NCI-H1092 treated with DMSO at 0.1 percent for 48 hours (cell line): ENCODE measurements around the gene DDHD1.

Experiments used
- DNase-seq: peaks from one replicate; lab custom pipeline; 2025; lab: John Stamatoyannopoulos, UW

Gene DDHD1

DNA sequence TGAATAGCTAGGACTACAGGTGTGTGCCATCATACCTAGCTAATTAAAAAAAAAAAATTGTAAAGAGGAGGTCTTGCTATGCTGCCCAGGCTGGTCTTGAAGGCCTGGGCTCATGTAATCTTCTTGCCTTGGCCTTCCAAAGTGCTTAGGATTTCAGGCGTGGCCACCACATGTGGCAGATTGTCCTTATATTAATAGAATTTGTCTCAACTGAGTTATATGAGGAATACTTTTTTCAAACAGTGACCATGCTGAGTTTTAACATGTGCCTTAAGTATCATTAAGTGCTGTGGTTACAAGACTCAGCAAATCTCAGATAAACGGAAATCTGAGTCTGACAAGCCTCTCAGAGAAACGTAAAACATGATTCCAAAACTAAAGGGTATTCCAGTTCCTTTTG lies 119.1 kb downstream of the DDHD1 start:
- DNase-seq, result no peak

DNA sequence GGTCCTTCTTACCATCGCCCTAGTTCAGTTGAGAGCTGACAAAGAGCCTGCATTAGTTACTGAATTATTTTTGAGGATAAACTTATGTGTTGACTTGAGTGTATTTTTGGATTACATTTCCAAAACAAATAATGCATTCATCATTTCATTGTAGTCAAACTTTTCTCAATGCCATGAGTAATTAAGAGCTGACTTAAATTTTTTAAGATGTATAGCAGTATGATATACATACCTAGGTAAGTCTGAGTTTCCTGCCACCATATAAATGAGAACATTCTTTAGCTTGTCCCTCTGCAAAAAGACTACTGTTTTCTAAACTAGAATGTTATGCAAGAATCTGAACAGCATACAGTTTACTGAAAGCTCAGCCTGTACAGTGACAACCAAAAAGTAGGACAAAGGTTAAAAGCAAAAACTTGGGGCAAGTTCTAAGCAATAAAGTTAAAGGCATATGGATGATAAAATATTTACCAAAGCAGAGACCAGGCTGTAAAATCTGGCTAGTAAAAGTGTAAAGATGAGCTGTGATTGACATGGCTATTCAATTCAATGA lies 120.2 kb downstream of the DDHD1 start:
- DNase-seq, result no peak

DNA sequence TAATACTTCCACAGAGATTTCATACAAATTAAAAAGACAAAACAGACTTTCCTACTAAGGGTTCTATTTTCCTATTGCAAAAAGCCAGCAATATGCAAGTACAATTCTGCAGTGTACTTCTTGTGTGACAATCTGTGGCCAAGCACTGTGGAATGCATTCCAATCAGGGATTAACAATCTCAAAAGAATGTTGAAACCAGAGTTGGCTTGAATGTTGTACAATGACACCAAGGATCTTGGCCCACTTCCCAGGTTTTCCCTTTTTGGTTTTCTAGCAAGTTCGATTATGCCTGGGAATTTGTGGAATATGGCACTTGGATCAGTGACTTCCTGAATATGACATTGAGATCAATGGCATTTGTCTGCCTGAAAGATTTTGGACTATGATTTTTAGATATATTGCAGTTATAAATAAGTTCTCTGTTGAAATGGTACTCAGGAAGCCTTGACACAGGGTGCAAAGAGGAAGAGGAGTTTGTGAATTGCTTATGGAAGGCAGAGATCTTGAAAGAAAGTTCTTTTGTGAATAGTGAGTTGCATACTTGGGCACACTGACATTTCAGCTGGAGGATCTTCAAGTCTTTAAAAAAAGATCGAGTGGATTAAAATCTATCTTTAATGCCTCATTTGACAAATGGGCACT lies 120.8 kb downstream of the DDHD1 start:
- no peak for DNase-seq

DNA sequence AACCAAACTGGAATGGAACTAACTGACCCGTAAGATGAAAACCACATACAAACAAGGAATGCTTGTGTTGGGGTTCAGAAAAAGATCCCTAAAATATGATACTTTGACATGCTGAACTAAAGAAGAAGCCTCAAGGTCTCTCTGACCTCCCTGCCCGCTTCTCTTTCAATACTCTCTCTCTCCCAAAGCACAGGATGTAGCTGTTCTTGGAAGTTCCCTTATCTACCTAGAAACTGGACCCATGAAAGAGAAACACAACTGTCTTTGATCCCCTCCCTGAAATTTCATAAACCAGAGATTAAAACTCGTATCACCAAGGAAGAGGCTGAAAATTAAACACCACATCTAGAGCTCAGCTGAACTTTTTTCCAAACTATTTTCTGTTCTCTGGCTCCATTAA lies 125.6 kb downstream of the DDHD1 start:
- DNase-seq, result no peak

DNA sequence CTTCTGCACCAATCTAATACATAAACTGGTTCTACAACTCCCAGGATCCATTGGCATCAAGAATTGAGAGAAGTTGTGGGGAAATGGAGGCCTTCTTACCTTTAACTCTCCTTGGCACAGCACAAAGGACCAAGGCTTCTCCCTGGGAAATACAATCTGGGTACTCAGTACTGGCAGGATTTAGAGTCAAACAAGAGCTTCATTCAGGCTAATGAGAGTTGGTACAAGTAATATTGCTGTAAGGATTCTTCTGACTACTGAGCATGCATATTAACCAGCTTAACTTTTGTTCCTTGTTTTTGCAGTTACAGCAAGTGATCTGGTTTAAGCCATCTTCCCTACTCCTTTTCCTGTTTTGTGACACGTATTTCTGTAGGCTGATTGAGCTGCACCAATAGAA lies 126.1 kb downstream of the DDHD1 start:
- DNase-seq, result no peak

DNA sequence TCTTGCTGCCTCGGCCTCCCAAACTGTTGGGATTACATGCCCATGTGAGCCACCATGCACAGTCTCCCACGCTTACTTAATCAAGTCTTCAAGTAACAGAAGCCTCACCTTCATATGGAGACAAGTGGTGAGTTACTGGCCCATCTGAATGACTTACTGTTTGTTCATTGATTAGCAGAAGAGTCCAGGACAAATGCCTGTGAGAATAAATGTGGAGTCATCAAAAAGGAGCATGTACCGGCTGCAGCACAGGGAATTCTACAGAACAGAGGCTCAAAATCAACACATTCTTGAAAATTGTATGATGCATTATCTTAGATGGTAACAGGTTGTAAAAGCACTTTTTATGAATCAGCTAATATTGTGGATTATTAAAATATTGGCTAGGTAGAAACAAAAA lies 129.8 kb downstream of the DDHD1 start:
- DNase-seq, result no peak

DNA sequence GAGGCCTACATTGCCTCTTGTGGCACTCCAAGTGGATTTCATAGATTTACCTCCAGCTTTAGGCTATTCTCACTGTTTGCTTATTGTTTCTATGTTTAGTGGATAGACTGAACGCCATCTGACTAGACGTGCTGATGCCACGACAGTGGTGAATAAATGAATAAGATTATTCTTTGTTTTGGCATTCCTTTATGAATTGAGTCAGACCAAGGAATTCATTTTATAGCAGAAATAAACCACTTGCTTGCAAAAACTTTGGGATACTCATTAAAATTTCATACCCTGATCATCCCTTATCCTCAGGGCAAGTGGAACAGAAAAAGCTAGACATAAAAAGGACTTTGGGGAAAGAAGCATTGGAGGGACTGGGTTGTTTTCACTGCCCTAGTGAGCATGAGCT lies 130.5 kb downstream of the DDHD1 start:
- no peak for DNase-seq

DNA sequence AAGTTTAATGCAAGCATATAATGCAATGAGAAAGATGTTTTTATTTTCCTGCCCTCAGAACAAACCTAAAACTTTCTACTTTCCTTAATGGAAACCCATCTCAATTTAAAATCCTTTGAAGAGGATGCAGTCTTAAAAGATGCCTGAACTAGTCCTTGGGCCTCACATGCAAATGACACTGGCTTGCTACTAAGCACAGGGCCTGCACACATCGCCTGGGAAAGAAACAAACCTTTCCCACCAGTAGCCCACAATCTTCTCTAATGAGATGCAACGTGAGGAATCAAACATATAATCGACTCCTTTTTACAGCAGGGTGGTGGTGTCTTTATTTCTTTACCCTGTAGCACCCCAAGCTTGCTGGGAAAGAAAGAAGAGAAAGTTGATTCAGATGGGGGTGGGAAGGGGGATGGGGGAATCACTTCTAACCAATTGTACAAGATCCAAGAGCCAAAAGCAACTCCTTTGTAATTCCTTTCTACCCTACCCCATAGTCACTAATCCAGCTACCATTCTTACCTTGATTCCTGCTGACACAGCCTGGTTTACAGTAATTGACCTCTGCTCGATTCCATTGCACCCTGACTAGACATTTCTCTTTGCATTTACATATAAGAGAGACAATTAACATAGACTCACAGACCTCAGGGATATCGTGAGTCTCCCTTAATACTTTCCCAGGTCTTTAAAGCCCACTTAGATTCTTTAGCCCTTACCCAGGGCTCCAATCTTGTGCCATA lies 132.8 kb downstream of the DDHD1 start:
- DNase-seq, result no peak

DNA sequence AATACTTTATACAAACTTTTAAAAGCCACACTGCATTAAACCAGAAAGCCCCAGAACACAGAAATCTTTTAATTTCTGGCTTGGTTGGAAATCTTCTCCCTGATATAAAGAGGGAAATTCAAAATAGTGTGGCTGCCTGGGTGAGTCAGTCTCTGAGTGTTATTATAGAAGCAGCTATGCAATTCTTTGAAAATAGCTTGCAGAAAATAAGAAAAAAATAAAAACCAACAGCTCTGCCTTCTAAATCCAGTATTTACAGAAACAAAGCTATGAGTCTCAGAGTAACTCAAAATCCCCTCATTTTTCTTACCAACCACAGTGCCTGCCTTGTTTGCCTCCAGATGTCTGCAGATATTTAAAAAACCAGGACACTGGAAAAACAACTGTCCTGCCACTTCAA lies 133.7 kb downstream of the DDHD1 start:
- no peak for DNase-seq

DNA sequence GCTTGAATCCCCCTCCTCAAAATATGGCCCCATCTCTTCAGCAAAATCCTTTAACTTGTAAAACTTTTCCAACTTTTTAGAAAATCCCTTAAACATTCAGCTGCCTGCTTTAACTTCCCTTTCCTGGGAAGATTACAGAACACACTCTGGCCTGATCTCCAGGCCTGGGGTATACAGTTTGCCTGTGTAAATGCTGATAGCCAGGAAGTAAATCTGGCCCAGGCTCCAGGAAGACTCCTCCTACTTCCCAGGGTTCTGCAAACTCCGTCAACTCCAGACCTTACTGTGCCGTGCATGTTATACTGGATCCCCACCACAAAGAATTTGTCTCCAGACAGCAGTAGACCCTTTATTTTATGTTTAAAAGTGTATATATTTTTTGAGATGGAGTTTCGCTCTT lies 135.3 kb downstream of the DDHD1 start:
- no peak for DNase-seq

DNA sequence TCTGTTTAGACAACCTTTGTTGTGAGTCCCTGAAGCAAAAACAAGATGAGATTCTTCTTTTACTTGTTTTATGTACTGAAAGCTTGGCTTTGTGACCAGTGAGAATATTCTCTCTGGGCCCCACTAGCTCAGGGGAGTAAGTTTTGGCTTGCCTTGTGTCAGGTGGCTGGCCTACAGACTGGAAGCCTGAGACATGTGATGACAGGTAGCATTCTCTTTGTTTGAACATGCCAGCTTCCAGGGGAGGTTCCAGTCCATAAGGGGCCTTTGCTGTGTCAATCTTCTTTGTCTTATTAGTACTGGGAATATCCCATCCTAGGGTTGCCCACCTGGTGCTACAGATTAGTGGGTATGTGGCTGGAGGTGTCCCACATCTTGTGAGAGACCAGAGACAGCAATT lies 136.2 kb downstream of the DDHD1 start:
- DNase-seq, result no peak

DNA sequence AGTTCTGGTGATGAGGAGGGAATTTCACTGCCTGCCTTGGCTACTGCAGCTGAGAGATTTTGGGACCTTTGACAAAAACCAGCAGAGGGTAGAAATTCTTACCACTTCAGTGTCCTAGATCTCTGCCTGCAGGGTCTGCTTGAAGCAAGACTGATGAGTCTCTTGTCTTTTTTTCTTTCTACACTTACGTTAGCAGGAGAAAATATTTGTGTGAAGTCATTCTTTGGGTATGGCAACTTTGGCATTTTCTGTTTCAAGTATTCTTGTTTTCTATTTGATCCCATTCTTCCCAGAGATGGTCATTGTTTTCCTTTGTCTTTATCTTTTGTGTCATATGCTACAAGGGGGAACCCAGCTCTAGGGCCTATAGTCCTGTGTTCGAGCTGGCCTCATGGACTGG lies 136.6 kb downstream of the DDHD1 start:
- DNase-seq, result no peak

DNA sequence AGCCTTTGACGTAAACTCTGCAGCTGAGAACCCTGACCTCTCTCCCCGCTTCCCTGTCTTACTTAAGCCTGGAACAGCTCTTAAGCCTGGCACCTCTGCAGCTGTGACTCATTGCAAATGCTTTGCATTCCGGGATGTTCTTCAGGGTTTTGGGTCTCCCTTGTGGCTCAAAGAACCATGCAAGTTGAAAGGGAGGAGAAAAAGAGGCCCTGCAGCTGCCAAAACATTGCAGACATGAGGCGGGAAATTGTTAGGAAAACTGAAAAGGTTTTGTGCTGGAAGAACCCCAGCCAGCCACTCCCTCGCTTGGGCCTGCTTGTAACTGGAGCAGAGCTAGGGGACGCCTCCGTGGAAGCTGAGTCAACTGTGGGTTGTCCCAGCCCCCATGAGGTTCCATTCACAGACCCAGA lies 142.1 kb downstream of the DDHD1 start:
- no peak for DNase-seq

DNA sequence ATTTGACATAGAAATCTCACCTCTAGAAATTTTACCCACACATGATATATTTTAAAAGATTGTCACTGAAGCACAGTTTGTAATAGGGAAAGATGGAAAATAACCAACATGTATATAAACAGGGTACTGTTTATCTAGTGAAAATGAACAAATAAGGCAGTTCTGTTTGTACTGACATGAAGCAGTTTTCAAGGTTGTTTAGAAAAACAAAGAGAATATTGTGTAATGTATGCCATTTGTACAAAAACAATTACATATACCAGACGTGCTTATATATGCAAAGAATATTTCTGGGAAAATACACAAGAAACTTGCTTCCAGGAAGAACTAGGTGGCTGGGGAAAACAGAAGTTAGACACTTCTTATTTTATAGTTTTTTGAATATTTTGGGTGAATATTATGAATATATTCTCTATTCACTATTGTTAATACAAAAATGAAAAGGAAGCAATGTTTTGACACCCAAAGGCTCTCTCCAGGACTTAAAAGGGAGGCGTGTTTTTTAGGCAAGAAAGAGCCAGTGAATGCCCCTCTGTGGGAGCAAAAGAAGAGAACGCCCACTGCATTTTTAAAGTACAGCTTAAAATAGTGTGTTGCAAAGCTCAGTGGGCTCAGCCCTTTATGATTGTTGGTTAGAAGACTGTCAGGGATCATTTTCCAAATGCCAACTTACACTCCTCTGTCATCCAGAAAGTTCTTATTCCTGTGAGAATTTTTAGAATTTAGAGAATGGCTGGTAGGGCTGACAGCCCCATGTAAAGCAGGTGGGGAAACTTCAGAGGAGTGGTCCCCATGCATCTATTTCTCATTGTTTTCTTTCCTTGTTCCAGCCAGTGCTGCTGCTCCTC lies 142.7 kb downstream of the DDHD1 start:
- DNase-seq, result no peak

DNA sequence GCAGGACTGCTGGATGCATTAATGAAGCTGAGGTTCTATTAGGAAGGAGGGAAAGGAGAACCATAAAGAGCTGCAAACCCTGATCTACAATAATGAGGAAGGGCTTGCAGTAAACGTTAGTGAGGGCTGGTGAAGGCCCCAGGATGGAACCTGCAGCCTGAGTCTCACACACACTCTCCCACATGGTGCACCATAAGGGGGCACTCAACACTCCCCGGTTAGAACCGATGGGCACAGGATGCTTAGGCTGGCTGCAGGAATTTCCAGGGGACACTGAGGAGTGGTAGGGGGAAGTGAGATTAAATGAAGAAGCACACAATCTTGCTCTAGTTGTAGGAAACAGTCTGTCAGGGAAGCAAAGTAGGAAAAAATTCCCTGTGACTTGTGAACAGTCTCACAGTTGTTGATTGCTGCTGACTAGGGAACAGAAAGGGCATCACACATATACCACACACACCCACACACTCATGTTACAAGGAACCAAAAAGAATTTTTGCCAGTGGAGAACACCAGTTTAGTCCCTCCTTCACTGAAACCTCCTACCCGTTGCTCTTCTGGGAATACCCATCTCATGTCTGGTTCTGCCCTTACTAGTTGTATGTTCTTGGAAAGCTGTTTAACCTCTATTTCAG lies 146.1 kb downstream of the DDHD1 start:
- no peak for DNase-seq

DNA sequence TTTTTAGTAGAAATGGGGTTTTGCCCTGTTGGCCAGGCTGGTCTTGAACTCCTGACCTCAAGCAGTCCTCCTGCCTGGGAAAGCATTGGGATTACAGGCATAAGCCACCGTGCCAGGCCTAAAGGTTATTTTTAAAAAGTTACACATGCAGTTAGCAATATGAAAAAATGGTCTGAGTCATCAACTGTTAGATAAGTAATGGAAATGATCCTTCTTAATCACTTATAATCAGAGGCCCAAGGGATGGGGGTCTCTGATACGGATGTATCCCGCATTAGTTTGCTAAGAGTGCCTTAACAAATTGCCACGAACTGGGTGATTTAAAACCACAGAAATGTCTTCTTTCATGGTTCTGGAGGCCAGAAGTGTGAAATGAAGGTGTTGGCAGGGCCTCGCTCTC lies 148.1 kb downstream of the DDHD1 start:
- DNase-seq, result no peak

DNA sequence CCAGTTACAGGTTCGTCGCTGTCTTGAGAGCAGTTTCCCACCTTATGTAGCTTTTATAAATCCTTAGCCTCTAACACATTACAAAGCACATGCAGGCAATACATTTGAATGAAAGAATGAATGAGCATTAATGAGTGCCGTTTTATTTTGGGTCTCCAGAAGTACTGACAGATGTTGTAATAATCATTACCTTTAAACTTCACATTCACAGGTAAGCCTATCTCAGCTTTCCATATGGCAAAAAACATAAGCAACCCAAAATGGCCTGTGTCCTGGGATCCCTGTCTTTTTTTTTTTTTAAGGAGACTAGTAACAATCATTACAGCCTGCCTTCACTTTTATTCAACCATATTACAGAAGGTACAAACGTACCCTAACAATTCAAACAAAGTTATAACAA lies 149.3 kb downstream of the DDHD1 start:
- DNase-seq, result no peak

DNA sequence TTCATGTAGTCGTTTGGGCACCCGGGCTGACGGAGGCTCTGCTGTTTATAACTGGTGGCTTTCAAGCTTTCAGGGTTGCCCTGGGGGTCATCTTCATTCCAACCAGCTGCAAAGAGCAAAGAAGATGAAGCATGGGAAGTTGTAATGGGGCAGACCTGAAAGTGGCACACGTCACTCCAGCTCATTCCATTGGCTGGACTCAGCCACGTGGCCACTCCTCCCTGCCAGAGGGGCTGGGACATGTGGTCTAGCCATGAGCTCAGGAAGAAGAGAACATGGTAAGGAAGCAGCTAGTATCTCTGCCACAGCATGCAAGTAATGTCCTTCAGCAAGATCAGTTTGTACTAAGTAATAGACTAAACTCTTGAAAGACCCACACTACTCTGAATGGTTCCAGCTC lies 150.5 kb downstream of the DDHD1 start:
- DNase-seq, result no peak

DNA sequence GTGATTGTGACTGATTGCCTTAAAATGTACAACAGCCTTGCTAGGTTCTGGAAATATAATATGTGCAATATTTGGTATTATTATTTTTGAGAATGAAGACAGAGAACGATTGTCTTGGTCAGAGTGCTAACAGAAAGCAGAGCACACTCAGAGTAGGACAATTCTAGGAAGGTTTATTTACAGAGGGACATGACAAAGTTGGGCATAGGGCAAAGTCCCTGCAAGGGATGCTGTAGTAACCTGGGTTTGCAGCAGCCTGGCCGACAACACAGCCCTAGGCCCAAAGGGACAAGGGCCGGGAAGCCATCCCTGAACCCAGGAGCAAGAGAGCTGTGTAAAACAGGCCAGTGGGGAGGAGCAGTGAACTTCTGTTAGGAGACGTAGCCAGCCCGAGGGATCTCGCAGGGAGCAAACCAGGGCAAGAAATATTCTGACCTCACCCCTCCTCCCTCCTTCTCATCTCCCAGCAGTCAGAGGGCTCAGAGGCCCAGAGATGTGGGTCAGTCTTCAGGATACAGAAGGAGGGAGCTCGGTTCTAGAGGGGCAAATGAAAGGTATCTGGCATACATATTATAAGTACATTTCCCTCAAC lies 151.2 kb downstream of the DDHD1 start:
- DNase-seq, result no peak

DNA sequence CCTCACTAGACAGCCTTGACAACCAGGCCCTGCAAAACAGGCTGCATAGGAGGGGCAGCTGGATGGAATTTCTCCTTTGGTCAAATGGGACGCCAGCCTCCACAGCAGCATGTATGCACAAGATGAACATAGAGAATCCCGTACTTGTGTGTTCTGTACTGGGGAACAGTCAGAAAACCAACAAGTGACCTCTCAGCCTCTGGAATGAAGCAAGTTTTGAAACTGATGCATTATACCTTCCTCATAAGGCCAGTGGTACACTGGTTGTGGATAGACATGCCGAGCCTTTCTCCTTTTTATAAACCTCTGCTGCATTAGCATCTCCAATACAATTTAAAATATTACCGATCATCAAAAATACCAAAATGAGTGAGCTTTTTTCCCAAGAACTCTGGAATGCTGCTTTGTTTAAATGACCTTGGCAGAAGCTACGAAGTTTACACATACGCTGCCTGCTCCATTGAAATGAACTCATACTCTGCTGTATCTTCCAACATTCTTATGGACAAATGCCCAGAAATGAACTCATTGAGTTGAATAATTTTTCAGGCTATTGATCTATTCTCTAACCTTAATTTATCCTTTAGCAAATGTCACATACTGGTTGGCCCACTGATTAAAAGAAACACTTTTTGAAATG lies 154.6 kb downstream of the DDHD1 start:
- DNase-seq, result no peak

DNA sequence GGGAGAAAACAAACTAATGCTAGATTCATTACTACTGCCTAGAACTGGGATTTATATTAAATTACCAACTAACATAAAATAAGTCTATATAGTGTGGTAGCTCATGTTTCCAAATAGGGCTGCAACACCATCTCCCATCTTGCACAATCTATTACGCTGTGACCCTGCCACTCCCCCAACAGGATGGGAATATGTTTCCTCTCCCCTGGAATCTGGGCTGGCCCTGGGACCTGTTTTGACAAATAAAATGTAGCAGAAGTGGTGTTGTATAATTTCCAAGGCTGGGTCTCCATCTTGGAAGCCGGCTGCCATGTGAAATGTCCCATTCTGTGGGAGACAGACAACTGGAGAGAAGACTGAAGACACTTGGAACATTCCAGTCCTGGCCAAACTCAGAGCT lies 156.6 kb downstream of the DDHD1 start:
- no peak for DNase-seq
